K562 (cell line): ENCODE data around the gene KCNJ10. TPM values are rescaled to one million over a fixed set of nuclear protein-coding genes. Genes with fewer than 3 reads are reported as not detected.

Experiments used
- ATF2 ChIP-seq: sonication (generic); formaldehyde crosslinking; IDR thresholded peaks from 2 replicates; pipeline ENCODE4 v1.8.1; 2022; ENCODE audit warnings: missing genetic modification reagents
- CHD2 ChIP-seq: IDR thresholded peaks from 2 replicates; pipeline ENCODE4 v1.6.1; 2011; ENCODE audit warnings: low read depth, low read length
- E2F6 ChIP-seq, 2 experiments: IDR thresholded peaks; 2 replicates each; pipeline ENCODE4 v1.6.1; 2011; ENCODE audit warnings: borderline replicate concordance in 1 of 2, control low read depth in 1 of 2, low read depth in 1 of 2, low read length in 1 of 2, mild to moderate bottlenecking in 1 of 2, mixed read lengths in 1 of 2, moderate library complexity in 1 of 2; ENCODE audit not compliant: insufficient read depth in 1 of 2, insufficient read length in 1 of 2, poor library complexity in 1 of 2, severe bottlenecking in 1 of 2; ENCODE audit errors: extremely low read depth in 1 of 2
- E2F8 ChIP-seq: fragments of 450-650 bp; IDR thresholded peaks from 2 replicates; pipeline ENCODE4 v1.7.1; 2018; ENCODE audit warnings: mild to moderate bottlenecking, low read depth; ENCODE audit not compliant: partially characterized antibody
- GABPA ChIP-seq: fragments of 200-800 bp; sonication (Bioruptor generic); conservative IDR thresholded peaks from 2 replicates; pipeline ENCODE4 v1.6.1; 2016; ENCODE audit warnings: low read depth, missing genetic modification characterization, missing compliant biosample characterization
- HMGXB4 ChIP-seq: sonication (generic); formaldehyde crosslinking; IDR thresholded peaks from 2 replicates; pipeline ENCODE4 v1.8.1; 2023; ENCODE audit warnings: mild to moderate bottlenecking, missing genetic modification reagents
- THAP7 ChIP-seq: fragments of 250-450 bp; sonication (Bioruptor Pico); IDR thresholded peaks from 2 replicates; pipeline ENCODE4 v1.5.0; 2021
- TRIM25 ChIP-seq: fragments of 450-650 bp; IDR thresholded peaks from 2 replicates; pipeline ENCODE4 v1.7.0; 2016; ENCODE audit warnings: borderline replicate concordance
- ZBTB12 ChIP-seq: fragments of 250-450 bp; sonication (Bioruptor Pico); IDR thresholded peaks from 2 replicates; pipeline ENCODE4 v1.4.0; 2020
- ZBTB9 ChIP-seq: fragments of 450-650 bp; formaldehyde crosslinking; IDR thresholded peaks from 2 replicates; pipeline ENCODE4 v1.4.0; 2020; ENCODE audit warnings: mild to moderate bottlenecking, moderate library complexity
- ZFX ChIP-seq: sonication (generic); formaldehyde crosslinking; IDR thresholded peaks from 2 replicates; pipeline ENCODE4 v1.8.0; 2022; ENCODE audit warnings: mild to moderate bottlenecking, missing genetic modification reagents, moderate library complexity
- ZNF124 ChIP-seq: sonication (generic); formaldehyde crosslinking; IDR thresholded peaks from 2 replicates; pipeline ENCODE4 v1.8.1; 2022; ENCODE audit warnings: missing genetic modification reagents
- polyA plus RNA-seq, 8 experiments: library from polyadenylated mRNA; depleted of rRNA in 4 of 8; stranded (reverse) in 5 of 8; unstranded in 3 of 8; fragments of >200 nt; fragmentation: Nextera tagmentation in 2 of 8; fragmentation: Illumina TruSeq in 1 of 8; extraction: Ambion mirVana in 2 of 8; extraction: Trizol in 1 of 8; gene quantifications; 2 replicates each; pipeline versions ENCODE4 v1.2.1 to v1.2.3, GENCODE V29; 2011 to 2014; ENCODE audit warnings: inconsistent platforms in 1 of 8, missing spikeins in 1 of 8
- total RNA-seq, 7 experiments: library from RNA; depleted of rRNA in 6 of 7; stranded (reverse); fragments of >200 nt in 6 of 7; fragmentation: Illumina TruSeq in 2 of 7; extraction: Trizol in 2 of 7; gene quantifications; 2 replicates each; pipeline versions ENCODE4 v1.2.1 to v1.2.3, GENCODE V29; 2011 to 2021; ENCODE audit warnings: low replicate concordance in 1 of 7

KCNJ10 gene
- total and polyA plus RNA-seq, 9 of the 15 experiments (the other 6 are each of a cell fraction or from before 2014, with no cell fraction given) = 0.06 to 0.11 TPM; not detected in 7

GRCh38 chr1:160097911-160098851 is 28.2 kb upstream of the KCNJ10 start, which contains the start of gene IGSF8 (continued):
- TF ChIP-seq E2F6 (IDR thresholded peaks at IDR 0.05; ENCODE audit: borderline replicate concordance in 1 of 2, extremely low read depth in 1 of 2, insufficient read depth in 1 of 2, insufficient read length in 1 of 2, low read depth in 1 of 2, low read length in 1 of 2, poor library complexity in 1 of 2, severe bottlenecking in 1 of 2) (peak in 1 of 2 experiments; percentile 27), ZFX (CRISPR knock-in tag) (peak; percentile 46), THAP7 (CRISPR knock-in tag) (no peak), CHD2 (no peak), GABPA (tag) (no peak), E2F8 (no peak), TRIM25 (no peak), HMGXB4 (CRISPR knock-in tag) (no peak), ATF2 (CRISPR knock-in tag) (no peak), ZBTB9 (CRISPR knock-in tag) (no peak), ZNF124 (no peak), ZBTB12 (CRISPR knock-in tag) (no peak)
